ENCODE results near the gene CNTNAP5.

Gene CNTNAP5

GRCh38 chr2:124898827-124899226 lies 873.7 kb downstream of the CNTNAP5 start:
- DNase-seq (ENCODE audit: low read depth) = no peak

- no peak for DNase-seq (ENCODE audit: low read depth)
Observed at GRCh38 chr2:124908411-124908810, 883.3 kb downstream of the CNTNAP5 start.

GRCh38 chr2:124911560-124911959 lies 886.5 kb downstream of the CNTNAP5 start:
- no peak for DNase-seq (ENCODE audit: low read depth)

GRCh38 chr2:124913868-124914267 lies 888.8 kb downstream of the CNTNAP5 start:
- no peak for DNase-seq (ENCODE audit: low read depth)

- DNase-seq (ENCODE audit: low read depth) = no peak
Observed at GRCh38 chr2:124915567-124915966, 890.5 kb downstream of the CNTNAP5 start.

- DNase-seq (ENCODE audit: low read depth) = no peak
Observed at GRCh38 chr2:124919296-124919695, 894.2 kb downstream of the CNTNAP5 start.

GRCh38 chr2:124920448-124920847 lies 895.4 kb downstream of the CNTNAP5 start:
- DNase-seq (ENCODE audit: low read depth) = no peak

- no peak for DNase-seq (ENCODE audit: low read depth)
Observed at GRCh38 chr2:124921191-124921590, 896.1 kb downstream of the CNTNAP5 start.

GRCh38 chr2:124923097-124923496 lies 898.0 kb downstream of the CNTNAP5 start:
- no peak for DNase-seq (ENCODE audit: low read depth)

GRCh38 chr2:124933883-124934282 lies 908.8 kb downstream of the CNTNAP5 start:
- no peak for DNase-seq (ENCODE audit: low read depth)

- DNase-seq (ENCODE audit: low read depth) = no peak
Observed at GRCh38 chr2:124953921-124954320, 928.8 kb downstream of the CNTNAP5 start.

- no peak for DNase-seq (ENCODE audit: low read depth)
Observed at GRCh38 chr2:124959581-124959980, 934.5 kb downstream of the CNTNAP5 start.

GRCh38 chr2:124961132-124961531 lies 936.0 kb downstream of the CNTNAP5 start:
- no peak for DNase-seq (ENCODE audit: low read depth)

Measured in GM04504 (cell line).